DMS79 (cell line): ENCODE measurements around the gene TP53AIP1.
A peak's percentile ranks its signal among the peaks of the same experiment; 100 is the strongest.

Source experiments
- DNase-seq: peaks from one replicate; lab custom pipeline; 2025; lab: John Stamatoyannopoulos, UW

The TP53AIP1 gene

GRCh38 chr11:128942817-128943427, at the start of gene TP53AIP1:
Gene TP53AIP1, minus strand, starts transcription at chr11:128942871. Its CDS starts 5,053 bp downstream, at chr11:128937818.
- DNase-seq = no peak

GRCh38 chr11:128988242-128988970, 45.7 kb upstream of the TP53AIP1 start:
- DNase-seq = no peak

- DNase-seq = no peak
These were observed 43.2 kb upstream of the TP53AIP1 start for GRCh38 chr11:128985880-128986279.

- DNase-seq = no peak
These were observed 40.4 kb upstream of the TP53AIP1 start for GRCh38 chr11:128983023-128983422.

- DNase-seq = no peak
These were observed 38.6 kb upstream of the TP53AIP1 start for GRCh38 chr11:128981254-128981653.

DNA sequence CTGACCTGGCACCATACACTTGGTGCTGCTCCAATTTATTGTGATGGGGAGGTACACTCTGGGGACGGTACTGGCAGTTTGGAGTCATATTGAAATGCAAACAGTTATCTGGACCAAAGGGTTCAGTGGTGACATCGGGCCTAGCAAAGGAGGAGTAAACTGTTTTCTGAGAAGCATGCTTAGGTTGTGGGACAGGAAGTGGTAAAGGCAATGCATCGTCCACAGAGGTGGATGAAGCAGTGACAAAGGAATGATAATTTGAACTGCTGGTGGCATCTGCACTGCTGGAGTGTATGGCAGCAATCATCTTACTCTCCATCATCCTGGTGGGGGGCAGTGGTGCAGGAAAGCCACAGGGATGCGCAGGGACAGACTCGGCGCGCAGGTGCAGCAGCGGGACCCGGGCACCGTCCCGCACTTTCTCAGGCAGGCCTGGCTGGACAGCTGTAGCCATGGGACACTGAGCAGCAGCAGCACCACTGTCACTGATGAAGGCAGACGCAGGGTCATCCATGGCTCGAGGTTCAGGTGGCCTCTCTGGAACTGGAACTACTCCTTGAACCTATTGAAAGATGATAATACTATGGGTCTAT, 28.0 kb upstream of the TP53AIP1 start:
- no peak for DNase-seq

- no peak for DNase-seq
These were observed 26.2 kb upstream of the TP53AIP1 start for GRCh38 chr11:128968916-128969315.

DNA sequence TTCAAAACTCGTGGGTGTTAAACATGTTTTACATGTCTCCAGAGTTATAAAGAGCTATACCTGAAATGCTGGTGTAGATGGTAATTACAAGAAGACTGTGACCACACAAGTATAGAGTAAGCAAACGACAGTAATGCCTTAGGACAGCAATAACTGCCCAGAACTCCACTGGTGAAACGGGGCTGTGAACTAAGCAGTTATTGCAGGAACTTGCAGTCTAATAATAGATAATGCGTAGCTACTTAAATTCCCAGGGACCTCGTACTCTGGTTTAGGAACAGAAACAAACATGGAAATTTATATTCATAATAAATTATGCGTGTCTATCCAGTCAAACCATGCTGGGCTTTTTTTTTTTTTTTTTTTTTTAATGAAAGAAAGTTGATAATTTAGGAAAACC, 24.9 kb upstream of the TP53AIP1 start:
- no peak for DNase-seq

DNA sequence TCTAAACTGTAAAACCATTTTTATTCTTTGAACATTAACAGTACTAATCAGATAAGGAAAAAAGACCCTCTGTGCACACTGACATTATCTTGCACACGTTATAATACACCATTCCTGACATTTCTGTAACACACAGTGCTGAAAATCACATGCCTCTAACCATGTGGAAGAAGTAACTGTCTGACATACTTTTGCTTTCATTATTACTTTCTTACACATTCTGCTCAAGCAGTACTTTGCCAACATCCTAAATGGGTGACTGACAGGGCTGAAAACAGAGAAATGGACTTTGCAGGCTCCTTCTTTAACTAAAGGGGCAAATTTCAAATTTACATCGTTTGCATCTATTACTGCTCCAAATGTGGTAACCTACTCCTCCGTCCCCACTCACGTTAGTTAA, 22.8 kb upstream of the TP53AIP1 start:
- no peak for DNase-seq

DNA sequence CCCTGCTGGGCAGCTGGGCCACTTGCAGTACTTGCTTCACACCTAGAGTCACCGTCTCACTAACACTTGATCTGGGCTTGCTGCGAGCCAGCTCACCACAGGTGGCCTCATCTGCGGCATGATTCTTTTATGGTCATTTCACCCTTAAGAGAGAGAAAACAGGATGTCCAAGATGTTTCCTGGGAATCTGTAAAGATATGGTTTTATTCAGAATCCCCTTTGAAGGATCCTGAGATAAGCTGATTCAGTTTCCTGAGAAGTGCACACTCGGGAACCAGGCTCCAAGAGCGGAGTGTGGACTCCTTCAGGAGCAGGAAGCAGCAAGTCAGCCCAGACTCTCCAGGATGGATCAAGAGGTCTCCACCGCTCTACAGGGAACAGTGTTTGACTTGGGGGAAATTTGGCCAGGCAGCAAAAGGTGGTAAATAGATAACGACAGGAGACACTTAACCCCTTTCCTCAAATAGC, 21.8 kb upstream of the TP53AIP1 start:
- peak; percentile 81 for DNase-seq

DNA sequence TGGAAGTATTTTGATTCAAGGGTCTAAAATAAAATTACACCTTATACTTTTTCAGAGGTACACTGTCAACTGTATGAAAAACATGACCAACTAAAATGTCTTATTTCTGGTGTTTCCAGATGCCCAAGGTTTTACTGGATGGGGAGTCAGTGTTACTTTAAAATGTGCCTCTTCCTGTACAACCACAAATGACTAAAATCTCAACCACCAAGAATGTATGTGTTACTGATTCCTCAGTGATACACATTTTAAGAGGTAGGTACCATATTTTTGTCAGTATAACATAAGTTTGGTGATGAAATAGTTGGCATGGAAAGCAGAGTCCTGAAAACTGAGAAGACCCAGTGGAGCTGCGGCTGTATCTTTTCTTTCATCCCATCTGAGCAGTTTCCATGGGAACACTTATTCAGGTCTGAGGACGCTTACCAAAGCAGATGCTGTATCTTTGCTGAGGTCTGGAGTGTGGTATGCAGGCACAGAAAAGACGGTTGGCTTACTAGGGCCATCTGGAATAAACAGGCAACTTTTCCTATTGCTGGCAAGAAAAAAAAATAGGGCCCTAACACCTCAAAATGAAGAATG, 21.2 kb upstream of the TP53AIP1 start:
- peak; percentile 57 for DNase-seq

DNA sequence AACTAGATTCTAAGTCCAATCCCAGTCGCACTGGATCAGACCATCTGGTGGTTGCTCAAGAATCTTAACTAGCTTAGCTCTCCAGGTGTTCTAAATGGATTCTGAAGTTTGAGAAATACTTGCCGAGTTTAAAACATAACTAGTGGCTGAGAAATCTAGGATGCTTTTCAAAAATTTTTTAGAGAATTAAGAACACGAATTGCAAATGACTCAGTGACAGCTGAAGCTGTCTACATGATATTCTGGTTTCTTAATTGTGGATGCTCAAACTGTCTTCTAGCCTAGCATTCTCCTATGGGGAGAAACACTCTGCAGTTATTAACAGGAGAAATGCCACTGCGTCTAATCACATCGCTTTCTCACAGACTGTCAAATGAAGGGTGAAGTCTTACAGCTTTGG, 20.2 kb upstream of the TP53AIP1 start:
- no peak for DNase-seq

GRCh38 chr11:128961645-128962044, 19.0 kb upstream of the TP53AIP1 start:
- DNase-seq = no peak

- no peak for DNase-seq
These were observed 14.5 kb upstream of the TP53AIP1 start for GRCh38 chr11:128957202-128957482.

GRCh38 chr11:128956401-128957201, 13.9 kb upstream of the TP53AIP1 start:
- DNase-seq = peak; percentile 41

- DNase-seq = no peak
These were observed 13.0 kb upstream of the TP53AIP1 start for GRCh38 chr11:128955636-128956035.

DNA sequence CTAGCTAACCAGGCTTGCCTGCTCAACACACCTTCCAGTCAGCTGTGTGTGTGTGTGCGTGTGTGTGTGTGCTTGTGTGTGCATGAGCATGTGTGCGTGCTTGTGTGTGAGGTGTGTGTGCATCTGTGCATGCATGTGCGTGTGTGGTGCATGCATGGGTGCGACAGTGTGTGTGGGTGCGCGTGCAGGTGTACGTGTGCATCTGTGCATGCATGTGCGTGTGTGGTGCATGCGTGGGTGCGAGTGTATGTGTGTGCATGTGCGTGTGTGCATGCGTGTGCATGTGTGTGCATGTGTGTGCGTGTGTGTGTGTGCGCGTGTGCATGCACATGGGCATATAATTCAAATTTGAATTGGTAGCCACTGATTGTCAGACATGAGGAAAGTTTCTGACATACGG, 10.5 kb upstream of the TP53AIP1 start:
- DNase-seq = no peak

DNA sequence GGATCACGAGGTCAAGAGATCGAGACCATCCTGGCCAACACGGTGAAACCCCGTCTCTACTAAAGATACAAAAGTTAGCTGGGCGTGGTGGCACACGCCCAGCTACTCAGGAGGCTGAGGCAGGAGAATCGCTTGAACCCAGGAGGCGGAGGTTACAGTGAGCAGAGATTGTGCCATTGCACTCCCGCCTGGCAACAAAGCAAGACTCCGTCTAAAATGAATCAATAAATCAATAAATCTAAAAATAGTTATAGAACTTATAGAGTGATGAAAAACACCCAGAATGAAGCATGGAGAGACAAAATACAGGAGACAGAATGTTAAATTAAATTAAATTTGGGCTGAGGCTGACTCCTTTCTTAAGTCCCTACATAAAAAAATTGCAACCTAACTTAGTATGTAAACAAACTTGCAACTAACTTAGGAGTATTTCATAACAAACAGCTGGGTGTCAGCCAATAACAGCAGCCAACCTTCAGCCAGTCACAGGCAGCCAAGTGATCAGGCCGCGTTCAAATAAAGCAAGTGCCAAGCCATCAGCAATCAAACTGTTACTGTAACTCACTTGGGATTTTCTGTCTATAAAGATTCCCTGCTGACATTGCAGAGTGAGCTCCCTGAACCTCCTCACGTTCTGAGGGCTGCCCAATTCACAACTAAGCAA, 7.3 kb upstream of the TP53AIP1 start:
- DNase-seq = no peak

- no peak for DNase-seq
These were observed 5.9 kb upstream of the TP53AIP1 start for GRCh38 chr11:128948583-128948982.

GRCh38 chr11:128947773-128948172, 5.1 kb upstream of the TP53AIP1 start:
- DNase-seq = no peak

DNA sequence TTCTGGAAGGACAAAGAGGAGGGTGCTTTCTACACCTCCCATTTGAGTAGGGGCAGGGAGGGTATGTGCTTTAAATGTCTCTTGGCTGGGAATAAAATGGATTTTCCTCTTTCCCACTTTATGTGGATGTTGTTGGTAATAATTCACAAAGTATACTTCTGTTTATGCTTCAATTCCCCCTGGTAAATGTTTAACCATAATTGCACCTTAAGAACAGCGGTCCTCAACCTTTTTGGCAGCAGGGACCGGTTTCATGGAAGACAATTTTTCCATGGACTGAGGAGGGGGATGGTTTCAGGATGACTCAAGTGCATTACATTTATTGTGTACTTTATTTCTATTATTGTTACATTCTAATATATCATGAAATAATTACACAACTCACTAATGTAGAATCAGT, 4.0 kb upstream of the TP53AIP1 start:
- no peak for DNase-seq
